ENCODE data around the gene AGMO.

AGMO gene

GRCh38 chr7:15248514-15248913 lies 313.3 kb downstream of the AGMO start:
- DNase-seq (ENCODE audit: extremely low read depth in 1 of 2, low read depth in 1 of 2): no peak

GRCh38 chr7:15245831-15246230 lies 316.0 kb downstream of the AGMO start:
- no peak for DNase-seq (ENCODE audit: extremely low read depth in 1 of 2, low read depth in 1 of 2)

GRCh38 chr7:15239801-15240200 lies 322.0 kb downstream of the AGMO start:
- no peak for DNase-seq (ENCODE audit: extremely low read depth in 1 of 2, low read depth in 1 of 2)

- DNase-seq (ENCODE audit: extremely low read depth in 1 of 2, low read depth in 1 of 2): no peak
Observed at GRCh38 chr7:15236952-15237351, 324.9 kb downstream of the AGMO start.

DNA sequence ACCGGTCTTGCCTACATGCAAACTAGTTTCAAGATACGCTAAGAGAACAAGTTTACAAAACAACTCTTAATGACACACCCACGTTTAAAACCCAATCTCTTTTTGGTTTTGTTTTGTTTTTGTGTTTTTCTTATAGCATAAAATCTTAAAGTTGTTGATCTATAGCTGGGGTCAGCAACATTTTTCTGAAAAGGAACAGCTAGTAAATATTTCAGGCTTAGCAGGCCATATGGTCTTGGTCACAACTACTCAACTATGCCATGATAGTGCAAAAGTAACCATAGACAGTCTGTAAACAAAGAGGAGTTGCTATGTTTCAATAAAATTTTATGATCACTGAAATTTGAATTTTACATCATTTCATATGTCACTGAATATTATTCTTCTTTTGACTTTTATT lies 327.4 kb downstream of the AGMO start:
- DNase-seq (ENCODE audit: extremely low read depth in 1 of 2, low read depth in 1 of 2): no peak

DNA sequence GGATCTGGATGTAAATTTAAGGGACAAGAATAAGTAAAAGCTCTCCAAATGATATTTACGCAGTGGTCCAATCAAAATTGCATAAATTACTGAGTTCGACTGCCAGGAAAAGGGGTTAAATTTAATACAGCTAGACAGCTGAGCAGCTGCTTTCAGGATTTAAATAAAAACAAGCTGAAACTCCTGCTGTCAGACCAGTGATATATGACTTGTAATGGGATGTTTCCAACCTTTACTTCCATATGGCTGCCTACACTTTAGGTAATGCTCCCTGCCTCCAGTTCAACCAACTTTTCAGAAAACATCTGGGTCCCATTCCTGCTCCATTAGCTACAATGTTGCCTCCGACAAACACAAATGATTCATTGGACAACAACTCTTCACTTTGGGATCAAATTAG lies 333.0 kb downstream of the AGMO start:
- DNase-seq (ENCODE audit: extremely low read depth in 1 of 2, low read depth in 1 of 2): no peak

- DNase-seq (ENCODE audit: extremely low read depth in 1 of 2, low read depth in 1 of 2): no peak
Observed at GRCh38 chr7:15225981-15226380, 335.8 kb downstream of the AGMO start.

DNA sequence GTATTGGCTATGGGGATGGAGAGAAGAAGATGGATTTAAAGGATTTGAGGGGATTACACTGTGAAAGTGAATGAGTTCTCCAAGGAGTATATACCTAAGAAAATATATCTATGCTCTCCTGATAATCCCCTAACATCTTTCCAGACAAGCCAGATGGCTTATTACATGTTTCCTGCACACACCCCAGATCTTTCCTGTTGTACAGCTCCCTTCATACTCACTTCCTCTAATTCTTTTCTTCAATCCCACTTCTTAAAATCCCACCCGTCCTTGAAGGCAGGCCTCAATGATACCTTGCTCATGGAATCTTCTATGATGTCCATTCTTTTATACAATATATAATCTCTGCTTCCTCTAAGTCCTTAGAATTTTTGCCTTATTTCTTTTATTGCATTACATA lies 342.1 kb downstream of the AGMO start:
- DNase-seq (ENCODE audit: extremely low read depth in 1 of 2, low read depth in 1 of 2): no peak

DNA sequence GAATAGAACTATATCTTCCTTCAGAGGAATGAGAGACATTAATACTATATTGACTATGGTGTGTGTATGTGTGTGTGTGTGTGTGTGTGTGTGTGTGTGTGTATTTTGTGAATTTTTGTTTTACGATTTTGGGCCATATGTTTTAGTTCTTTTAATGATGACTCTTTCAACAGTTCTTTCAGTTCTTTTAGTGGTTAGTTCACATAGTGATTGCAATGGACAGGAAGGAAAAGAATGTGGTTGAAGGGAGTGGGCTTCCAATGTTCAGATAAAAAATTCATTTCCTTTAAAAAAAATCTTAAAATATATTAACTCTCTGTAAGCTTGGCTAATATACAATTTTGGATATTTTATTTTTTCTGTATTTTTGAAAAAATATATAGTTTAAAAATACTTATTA lies 343.6 kb downstream of the AGMO start:
- no peak for DNase-seq (ENCODE audit: extremely low read depth in 1 of 2, low read depth in 1 of 2)

DNA sequence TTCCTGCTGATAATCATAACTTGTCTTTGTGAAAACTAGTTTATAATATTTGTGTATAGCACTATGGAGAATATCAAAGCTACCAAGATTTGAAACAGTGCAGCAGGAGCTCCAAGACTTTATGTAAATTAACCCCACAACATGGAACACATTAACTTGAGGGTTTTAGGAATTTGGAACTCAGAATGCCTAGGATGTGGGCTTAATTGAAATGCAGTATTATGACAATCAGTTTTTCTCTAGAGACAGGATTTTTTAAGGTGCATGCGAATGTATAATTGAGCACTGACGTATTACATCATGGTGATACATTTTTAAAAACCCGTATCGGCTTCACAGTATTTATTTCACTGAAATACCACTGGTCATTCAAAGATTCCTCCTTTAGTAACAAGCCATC lies 346.2 kb downstream of the AGMO start:
- DNase-seq (ENCODE audit: extremely low read depth in 1 of 2, low read depth in 1 of 2): no peak

- DNase-seq (ENCODE audit: extremely low read depth in 1 of 2, low read depth in 1 of 2): no peak
Observed at GRCh38 chr7:15214976-15215375, 346.8 kb downstream of the AGMO start.

DNA sequence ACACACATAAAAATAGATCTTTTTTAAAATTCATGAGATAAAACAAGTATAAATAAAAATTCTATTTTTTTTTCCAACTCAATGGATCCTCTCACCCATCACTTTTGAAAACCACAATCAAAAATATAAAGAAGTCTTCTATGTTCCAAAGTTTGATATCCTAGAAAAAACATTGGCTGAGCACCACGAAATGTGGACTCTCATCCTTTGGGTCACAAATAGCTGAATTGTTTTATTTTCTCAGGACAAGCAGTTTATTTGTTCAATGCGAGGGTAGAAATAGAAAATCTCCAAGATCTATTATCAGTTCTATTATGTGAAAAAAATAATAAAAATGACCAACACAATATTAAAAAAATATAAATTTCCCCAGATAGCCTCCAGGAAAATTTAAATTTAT lies 348.7 kb downstream of the AGMO start:
- DNase-seq (ENCODE audit: extremely low read depth in 1 of 2, low read depth in 1 of 2): no peak

GRCh38 chr7:15209429-15209828 lies 352.4 kb downstream of the AGMO start:
- no peak for DNase-seq (ENCODE audit: extremely low read depth in 1 of 2, low read depth in 1 of 2)

GRCh38 chr7:15204421-15204820 lies 357.4 kb downstream of the AGMO start:
- DNase-seq (ENCODE audit: extremely low read depth in 1 of 2, low read depth in 1 of 2): no peak

DNA sequence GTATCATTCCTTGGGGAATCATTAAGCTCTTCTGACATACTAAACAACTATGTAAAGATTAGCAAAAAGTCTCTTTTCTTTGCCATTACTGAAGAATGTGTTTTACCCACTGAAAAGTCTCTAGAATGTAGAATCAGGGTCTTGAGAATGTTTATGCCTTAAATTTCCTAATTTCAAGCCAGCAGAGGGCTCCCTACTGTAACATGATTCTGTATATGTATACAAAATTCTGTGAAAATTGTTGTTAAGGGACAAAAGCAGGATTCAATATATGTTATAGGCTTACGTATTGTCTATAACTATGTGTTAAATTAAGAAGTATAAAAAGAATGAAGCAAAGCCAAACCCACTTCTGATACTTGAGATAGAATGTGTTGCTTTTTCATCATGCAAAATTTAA lies 362.3 kb downstream of the AGMO start:
- no peak for DNase-seq (ENCODE audit: extremely low read depth in 1 of 2, low read depth in 1 of 2)

DNA sequence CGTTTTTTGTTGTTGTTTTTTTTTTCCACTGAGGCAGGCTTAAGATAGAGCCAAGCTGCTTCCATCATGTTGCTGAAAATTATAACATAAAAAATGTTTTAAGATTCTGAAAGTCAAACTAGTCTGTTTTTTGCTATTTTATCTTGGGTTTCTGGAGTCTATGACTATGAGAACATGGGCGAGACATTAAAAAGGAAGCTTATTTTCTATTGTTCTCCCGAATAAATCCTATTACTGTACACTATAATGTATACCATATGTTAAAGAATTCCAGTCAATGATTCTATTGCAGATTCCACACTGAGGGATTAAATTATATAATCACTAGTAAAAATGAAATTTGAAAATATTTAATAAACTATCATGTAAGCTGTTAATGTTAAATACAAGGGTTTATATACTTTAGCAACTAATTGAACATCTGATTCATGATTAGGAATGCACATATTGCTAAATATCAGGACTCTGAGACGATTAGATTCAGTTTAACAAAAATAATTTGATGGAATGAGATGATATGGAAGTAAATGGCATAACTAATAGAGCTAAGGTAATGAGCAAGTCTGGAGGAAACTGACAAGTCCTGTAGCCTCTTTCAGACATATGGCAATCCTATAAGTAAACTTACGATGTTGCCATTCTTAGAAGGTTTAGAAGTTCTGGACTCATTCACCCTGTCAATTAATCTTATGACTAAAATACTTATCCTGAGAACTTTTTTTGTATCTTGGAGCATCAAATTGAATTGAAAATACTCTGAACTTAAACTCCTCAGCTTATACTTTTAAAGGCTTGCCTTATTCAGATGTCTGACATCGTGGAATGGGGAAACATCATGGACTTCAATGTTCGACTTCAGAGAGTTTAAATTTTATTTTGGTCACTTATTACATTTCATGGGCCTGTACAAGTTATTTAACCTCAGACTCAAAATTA lies 364.5 kb downstream of the AGMO start:
- DNase-seq (ENCODE audit: extremely low read depth in 1 of 2, low read depth in 1 of 2): no peak

GRCh38 chr7:15178065-15178464 lies 383.8 kb downstream of the AGMO start:
- no peak for DNase-seq (ENCODE audit: extremely low read depth in 1 of 2, low read depth in 1 of 2)

DNA sequence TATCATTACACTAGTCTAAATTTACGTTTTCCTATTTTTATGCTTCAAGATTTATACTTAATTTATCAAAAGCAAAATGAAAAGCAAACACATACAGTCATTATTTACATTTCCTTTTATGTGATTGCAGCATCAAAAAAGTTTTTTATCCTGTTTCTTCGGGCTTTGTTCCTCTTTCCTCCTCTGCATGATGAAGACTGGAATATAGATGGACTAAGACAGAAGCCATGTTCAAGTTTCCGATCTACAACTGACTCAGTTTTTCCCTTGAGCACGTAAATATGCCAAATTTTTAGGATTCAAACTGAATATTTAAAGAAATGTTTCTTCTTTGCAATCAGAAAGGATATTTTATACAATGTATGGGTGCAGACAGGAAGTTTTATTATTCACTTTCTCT lies 385.7 kb downstream of the AGMO start:
- no peak for DNase-seq (ENCODE audit: extremely low read depth in 1 of 2, low read depth in 1 of 2)

- DNase-seq (ENCODE audit: extremely low read depth in 1 of 2, low read depth in 1 of 2): no peak
Observed at GRCh38 chr7:15175152-15175551, 386.7 kb downstream of the AGMO start.

GRCh38 chr7:15174485-15174884 lies 387.3 kb downstream of the AGMO start:
- DNase-seq (ENCODE audit: extremely low read depth in 1 of 2, low read depth in 1 of 2): no peak

DNA sequence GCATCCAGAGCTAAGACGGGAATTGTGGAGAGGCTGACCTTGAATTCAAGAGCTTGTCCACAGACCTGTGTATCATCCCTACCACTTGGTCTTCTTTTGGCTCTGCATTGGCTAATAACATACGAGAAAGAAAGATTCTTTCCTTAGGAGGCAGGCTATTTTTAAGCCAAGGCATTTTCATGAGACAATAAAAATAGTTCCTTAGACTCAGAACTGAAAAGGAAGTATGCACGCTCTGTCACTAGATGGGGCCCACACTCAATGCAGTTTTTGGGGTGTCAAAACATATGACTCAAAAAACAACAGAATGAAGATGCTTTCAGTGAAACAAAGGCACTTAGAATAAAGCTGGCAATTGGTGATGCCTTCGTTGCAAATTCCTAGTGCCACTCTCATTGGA lies 393.3 kb downstream of the AGMO start:
- DNase-seq (ENCODE audit: extremely low read depth in 1 of 2, low read depth in 1 of 2): no peak

- no peak for DNase-seq (ENCODE audit: extremely low read depth in 1 of 2, low read depth in 1 of 2)
Observed at GRCh38 chr7:15167912-15168311, 393.9 kb downstream of the AGMO start.

GRCh38 chr7:15166620-15167019 lies 395.2 kb downstream of the AGMO start:
- no peak for DNase-seq (ENCODE audit: extremely low read depth in 1 of 2, low read depth in 1 of 2)

Data from activated CD8-positive, alpha-beta memory T cell treated with anti-CD3 and anti-CD28 coated beads for 1 hour (primary cell).